G401 (cell line): ENCODE data around the gene IL1R2. TPM values are rescaled to one million over a fixed set of nuclear protein-coding genes. Genes with fewer than 3 reads are reported as not detected.
"Not testable (repeated sequence)": the region's sequence is repeated elsewhere in the genome, so short reads cannot be mapped to it uniquely, and the experiment has no call there.

Experiments
- DNase-seq: peaks from one replicate; pipeline ENCODE4 v3.0.0-alpha.2; 2015; ENCODE audit warnings: low spot score
- in situ Hi-C: cut with HindIII; loops from 2 replicates; pipeline ENCODE4 v1.10.0; 2016; ENCODE audit warnings: low sequenced_read_pairs, mixed read lengths
- total RNA-seq: library from RNA; depleted of rRNA; stranded (reverse); fragments of >200 nt; shearing (Covaris generic); gene quantifications from 2 replicates; pipeline ENCODE4 v1.2.3, GENCODE V29; 2014

IL1R2 gene
- total RNA-seq, 1 experiment from 2014 or later: not detected

GRCh38 chr2:101993772-101994171 is 2.0 kb downstream of the IL1R2 start:
- no peak for DNase-seq
- in situ Hi-C loops: no loop called here

DNA sequence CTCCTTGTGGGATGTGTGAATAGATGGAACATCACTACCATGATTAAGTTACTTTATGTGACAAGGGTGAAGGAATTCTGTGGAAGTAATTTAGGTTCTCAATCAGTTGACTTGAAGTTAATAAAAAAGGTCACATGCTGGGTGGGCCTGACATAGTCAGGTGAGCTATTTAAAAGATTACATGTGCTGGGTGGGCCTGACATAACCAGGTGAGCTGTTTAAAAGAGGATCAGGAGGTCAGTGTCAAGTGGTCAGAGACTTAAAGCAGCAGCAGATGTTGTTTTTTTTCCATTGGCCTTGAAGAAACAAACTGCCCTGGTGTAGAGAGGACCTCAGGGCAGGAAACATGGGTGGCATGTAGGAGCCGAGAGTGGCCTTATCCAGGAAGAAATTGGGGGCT is 3.3 kb downstream of the IL1R2 start:
- DNase-seq: no peak
- in situ Hi-C loops: no loop called here

- in situ Hi-C loops: no loop called here
Measured at GRCh38 chr2:101995804-101996203, 4.0 kb downstream of the IL1R2 start.

DNA sequence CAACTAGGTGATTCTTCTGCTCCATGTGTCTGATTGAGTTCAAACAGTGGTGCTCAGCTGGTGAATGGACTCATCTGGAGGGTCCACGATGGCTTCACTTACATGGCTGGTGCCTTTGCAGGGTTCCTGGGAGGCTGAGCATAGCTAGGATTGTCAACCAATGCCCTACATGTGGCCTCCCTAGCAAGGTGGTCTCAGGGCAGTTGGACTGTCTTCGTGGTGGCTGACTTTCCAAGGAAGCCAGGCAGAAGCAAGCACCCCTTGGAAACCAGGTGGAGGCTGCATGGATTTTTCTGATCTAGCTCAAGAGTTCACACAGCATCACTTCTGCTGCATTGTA is 6.8 kb downstream of the IL1R2 start:
- in situ Hi-C loops: no loop called here
- DNase-seq: no peak

More at GRCh38 chr2:101995804-101996203, 4.0 kb downstream of the IL1R2 start:
- DNase-seq: no peak

DNA sequence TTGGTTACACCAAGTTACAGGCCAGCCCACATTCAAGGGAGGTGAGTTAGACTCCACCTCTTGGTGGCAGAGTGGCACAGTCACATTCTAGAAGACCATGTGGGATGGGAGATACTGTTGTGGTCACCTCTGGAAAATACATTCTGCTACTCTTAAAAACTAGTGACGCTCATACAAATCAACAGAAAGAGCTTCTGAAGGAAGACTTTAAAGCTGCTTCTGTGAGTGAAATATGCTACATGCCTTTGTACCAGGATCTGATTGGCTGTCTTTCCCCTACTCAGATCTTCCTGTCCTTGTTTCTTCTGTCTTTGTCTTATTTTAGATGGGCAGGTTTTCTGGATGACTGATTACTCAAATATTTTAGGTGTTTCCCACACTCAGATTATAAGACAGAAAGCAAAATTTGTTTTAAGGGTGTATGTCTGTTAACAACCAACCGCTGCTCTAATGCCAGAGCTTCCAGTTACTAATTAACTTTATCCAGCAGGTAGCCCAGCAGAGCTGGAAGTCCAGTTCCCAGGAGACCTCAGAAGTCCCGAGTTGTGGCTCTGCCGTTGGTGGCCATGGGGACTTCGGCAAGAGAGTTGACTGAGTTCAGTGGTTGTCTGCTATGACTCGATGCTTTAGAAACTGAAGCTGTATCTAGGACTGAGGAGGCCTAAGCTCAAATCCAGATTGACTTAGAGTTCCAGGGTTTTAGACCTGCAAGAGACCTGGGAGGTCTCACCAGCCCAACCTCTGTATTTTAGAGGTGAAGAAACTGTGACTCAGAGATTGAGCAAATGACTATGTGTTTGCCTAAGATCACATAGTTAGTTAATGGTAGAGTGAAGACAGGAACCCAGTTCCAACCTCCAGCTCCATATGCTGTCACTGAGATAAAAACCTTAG is 7.4 kb downstream of the IL1R2 start:
- DNase-seq: no peak
- in situ Hi-C loops: no loop called here

DNA sequence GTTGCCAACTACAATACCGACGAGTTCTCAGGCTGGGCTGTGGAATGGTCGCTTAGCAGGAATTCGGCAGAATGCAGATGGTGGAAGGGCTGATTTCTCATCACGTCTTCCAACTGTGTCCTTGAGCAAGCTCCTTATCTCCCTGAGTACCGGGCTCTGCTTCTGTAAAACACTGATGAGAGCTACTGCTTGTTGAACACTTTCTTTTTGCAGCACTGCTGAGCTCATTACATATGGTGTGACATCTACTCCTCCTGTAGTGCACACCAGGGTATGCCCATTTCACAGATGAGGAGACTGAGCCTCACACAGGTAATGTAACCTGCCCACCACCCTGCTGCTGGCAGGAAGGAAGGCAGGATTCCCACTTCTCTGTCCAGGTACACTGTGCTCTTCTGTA is 8.3 kb downstream of the IL1R2 start:
- DNase-seq: no peak
- in situ Hi-C loops: no loop called here

- in situ Hi-C loops: no loop called here
- DNase-seq: no peak
Measured at GRCh38 chr2:102000813-102001766, 9.3 kb downstream of the IL1R2 start.

GRCh38 chr2:102001767-102002142 is 10.0 kb downstream of the IL1R2 start:
- no peak for DNase-seq
- in situ Hi-C loops: no loop called here

DNA sequence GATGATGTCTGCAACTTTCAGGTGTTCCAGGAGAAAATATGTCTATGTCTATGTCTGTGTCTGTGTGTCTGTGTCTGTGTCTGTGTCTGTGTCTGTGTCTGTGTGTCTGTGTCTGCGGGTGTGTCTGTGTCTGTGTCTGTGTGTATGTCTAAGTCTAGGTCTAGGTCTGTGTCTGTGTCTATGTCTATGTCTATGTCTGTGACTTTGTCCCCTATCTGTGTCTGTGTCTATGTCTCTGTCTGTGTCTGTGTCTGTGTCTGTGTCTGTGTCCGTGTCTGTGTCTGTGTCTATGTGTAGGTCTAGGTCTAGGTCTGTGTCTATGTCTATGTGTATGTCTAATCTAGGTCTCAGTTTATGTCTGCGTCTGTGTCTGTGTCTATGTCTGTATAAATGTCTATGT is 10.5 kb downstream of the IL1R2 start:
- no peak for DNase-seq
- in situ Hi-C loops: no loop called here

DNA sequence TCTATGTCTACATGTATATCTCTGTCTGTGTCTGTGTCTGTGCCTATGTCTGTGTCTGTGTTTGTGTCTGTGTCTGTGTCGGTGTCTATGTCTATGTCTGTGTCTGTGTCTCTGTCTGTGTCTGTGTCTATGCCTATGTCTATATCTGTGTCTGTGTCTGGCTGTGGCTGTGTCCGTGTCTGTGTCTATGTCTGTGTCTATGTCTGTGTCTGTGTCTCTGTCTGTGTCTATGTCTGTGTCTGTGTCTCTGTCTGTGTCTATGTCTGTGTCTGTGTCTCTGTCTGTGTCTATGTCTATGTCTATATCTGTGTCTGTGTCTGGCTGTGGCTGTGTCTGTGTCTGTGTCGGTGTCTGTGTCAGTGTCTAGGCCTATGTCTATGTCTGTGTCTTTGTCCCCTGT is 11.1 kb downstream of the IL1R2 start:
- in situ Hi-C loops, DNase-seq: not testable (repeated sequence)

GRCh38 chr2:102003696-102004095 is 11.9 kb downstream of the IL1R2 start:
- in situ Hi-C loops: no loop called here
- DNase-seq: no peak

GRCh38 chr2:102004581-102004980 is 12.8 kb downstream of the IL1R2 start:
- in situ Hi-C loops: no loop called here
- no peak for DNase-seq

- in situ Hi-C loops: no loop called here
- DNase-seq: no peak
Measured at GRCh38 chr2:102005449-102005848, 13.7 kb downstream of the IL1R2 start.

DNA sequence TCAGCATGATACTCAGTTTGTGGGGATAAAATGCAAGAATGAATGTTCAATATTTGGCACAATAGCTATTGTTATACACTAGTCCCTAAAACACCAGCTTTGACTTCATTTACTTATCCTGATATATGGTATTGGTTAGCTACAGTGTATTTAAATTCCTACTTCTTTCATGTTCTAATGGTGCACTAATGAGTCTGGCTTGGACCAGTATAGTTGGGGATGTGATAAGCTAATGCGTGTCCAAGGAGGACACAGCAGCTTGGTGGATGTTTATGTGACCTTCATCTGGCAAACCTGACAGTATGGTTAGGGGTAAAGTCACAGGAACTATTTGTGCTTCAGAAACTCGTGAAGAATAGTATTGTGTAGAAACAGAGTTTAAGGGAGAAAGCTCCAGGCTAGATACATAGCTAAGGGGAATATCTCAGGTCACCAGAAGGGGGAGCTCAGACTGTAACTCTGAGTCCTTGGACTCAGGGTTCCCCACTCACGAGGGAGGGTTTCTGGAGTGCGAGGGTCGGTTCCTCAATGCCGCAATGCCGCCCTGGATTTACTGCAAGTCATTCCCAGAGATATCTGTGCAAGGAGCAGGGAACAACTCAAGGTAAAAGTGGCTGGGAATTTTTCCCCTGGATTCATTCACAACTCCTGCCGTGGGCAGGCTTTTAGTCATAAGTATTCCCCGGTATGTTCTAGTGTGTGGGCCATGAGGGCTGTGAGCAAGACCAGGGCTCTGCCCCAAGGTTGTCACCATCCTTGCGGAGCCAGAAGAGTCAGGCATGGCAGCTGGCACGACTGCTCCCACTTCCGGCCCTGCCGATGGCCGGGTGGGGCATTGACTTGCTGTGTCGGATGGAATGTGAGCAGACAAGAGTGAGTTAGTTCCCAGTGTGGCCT is 14.5 kb downstream of the IL1R2 start:
- in situ Hi-C loops: no loop called here
- DNase-seq: no peak

- no peak for DNase-seq
- in situ Hi-C loops: no loop called here
Measured at GRCh38 chr2:102006886-102007278, 15.1 kb downstream of the IL1R2 start.

DNA sequence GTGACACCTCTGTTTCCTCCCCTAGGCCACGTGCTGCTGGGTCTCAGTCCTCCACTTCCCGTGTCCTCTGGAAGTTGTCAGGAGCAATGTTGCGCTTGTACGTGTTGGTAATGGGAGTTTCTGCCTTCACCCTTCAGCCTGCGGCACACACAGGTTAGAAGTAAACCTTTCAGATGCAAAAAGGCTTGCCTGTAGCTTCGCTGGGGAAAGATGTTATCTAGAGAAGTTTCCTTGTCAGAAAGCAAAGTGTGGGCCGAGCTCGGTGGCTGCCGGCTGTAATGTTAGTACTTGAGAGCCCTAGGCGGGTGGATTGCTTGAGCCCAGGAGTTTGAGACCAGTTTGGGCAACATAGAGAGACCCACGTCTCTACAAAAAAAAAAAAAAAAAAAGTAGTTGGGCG is 16.7 kb downstream of the IL1R2 start:
- no peak for DNase-seq
- in situ Hi-C loops: no loop called here

- in situ Hi-C loops: no loop called here
- no peak for DNase-seq
Measured at GRCh38 chr2:102009557-102009956, 17.8 kb downstream of the IL1R2 start.

GRCh38 chr2:102010902-102011301 is 19.1 kb downstream of the IL1R2 start:
- in situ Hi-C loops: no loop called here
- no peak for DNase-seq

DNA sequence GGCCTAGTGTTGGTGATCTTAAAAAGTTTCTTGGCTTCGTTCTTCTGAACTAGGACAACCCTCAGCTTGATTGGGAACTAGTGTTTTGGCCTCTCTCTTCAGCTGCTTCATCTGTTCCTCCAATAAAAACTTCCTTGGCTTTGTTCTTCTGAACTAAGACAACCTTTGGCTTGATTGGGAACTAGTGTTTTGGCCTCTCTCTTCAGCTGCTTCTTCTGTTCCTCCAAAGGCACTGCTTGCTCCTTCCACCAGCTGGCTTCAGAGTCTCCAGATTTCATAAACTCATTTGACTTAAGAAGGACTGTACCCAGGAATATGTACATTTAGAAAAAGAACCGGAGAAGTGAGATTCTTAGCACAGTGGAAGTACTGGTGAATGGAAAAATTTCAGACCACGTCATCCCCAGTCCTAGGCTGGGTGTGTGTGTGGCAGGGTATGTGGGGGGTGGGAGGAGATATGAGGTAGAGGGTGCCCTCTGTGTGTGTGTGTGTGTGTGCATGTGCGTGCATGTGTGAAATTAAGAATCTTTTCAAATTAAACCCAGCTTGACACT is 20.4 kb downstream of the IL1R2 start:
- no peak for DNase-seq
- in situ Hi-C loops: no loop called here
